Neural cell (in vitro differentiated cells): Measurements from ENCODE around the gene ARAP2. TPM values are rescaled to one million over a fixed set of nuclear protein-coding genes. Genes with fewer than 3 reads are reported as not detected.

Source experiments
- H2AFZ ChIP-seq: fragments of 200-600, 300-800 bp; sonication (generic), shearing (Covaris generic); 2 replicates; pipeline ENCODE4 v1.6.0; 2014; ENCODE audit warnings: low read depth, mild to moderate bottlenecking, antibody characterized with exemption, low read length, moderate library complexity
- H3F3A ChIP-seq: fragments of 200-600 bp; shearing (Covaris generic); 2 replicates; pipeline ENCODE4 v1.6.1; 2016; ENCODE audit warnings: mild to moderate bottlenecking, moderate library complexity, mixed read lengths, antibody characterized with exemption, low read length; ENCODE audit not compliant: insufficient read depth, poor library complexity, severe bottlenecking
- H3K27ac ChIP-seq: fragments of 200-600, 300-800 bp; sonication (generic), shearing (Covaris generic); 2 replicates; pipeline ENCODE4 v1.5.1; 2014; ENCODE audit warnings: mild to moderate bottlenecking, low read length, moderate library complexity
- H3K27me3 ChIP-seq: fragments of 300-800, 200-600 bp; sonication (generic), shearing (Covaris generic); 2 replicates; pipeline ENCODE4 v1.6.0; 2014; ENCODE audit warnings: mild to moderate bottlenecking, low read depth, low read length, moderate library complexity; ENCODE audit not compliant: insufficient read depth
- H3K36me3 ChIP-seq: fragments of 300-800, 200-600 bp; sonication (generic), shearing (Covaris generic); 2 replicates; pipeline ENCODE4 v1.5.1; 2014; ENCODE audit warnings: mild to moderate bottlenecking, antibody characterized with exemption, low read length, moderate library complexity; ENCODE audit not compliant: insufficient read depth
- H3K4me2 ChIP-seq: fragments of 300-800, 200-600 bp; sonication (generic), shearing (Covaris generic); 2 replicates; pipeline ENCODE4 v1.6.0; 2014; ENCODE audit warnings: mild to moderate bottlenecking, low read length
- H3K4me3 ChIP-seq: fragments of 300-800, 200-600 bp; sonication (generic), shearing (Covaris generic); 2 replicates; pipeline ENCODE4 v1.5.1; 2014; ENCODE audit warnings: mild to moderate bottlenecking, low read length, moderate library complexity
- H3K79me2 ChIP-seq: fragments of 200-600 bp; shearing (Covaris generic); replicated peaks from 2 replicates; pipeline ENCODE4 v1.6.0; 2014; ENCODE audit warnings: mild to moderate bottlenecking, low read length, moderate library complexity; ENCODE audit not compliant: insufficient read depth
- H3K9ac ChIP-seq: fragments of 300-800, 200-600 bp; sonication (generic), shearing (Covaris generic); 2 replicates; pipeline ENCODE4 v1.6.1; 2016; ENCODE audit warnings: mild to moderate bottlenecking, low read length, mixed read lengths
- H3K9me2 ChIP-seq: fragments of 200-600 bp; shearing (Covaris generic); 2 replicates; pipeline ENCODE4 v1.6.1; 2016; ENCODE audit warnings: mild to moderate bottlenecking, low read length, mixed read lengths; ENCODE audit not compliant: insufficient read depth
- H3K9me3 ChIP-seq: fragments of 200-600, 300-800 bp; sonication (generic), shearing (Covaris generic); 2 replicates; pipeline ENCODE4 v1.6.1; 2016; ENCODE audit warnings: mild to moderate bottlenecking, mixed run types, low read length, moderate library complexity, mixed read lengths
- H4K20me1 ChIP-seq: fragments of 200-600 bp; shearing (Covaris generic); 2 replicates; pipeline ENCODE4 v1.6.1; 2016; ENCODE audit warnings: mild to moderate bottlenecking, mixed run types; ENCODE audit not compliant: insufficient read depth
- CTCF ChIP-seq: fragments of 450-650 bp; IDR thresholded peaks from 2 replicates; pipeline ENCODE4 v1.5.1; 2014; ENCODE audit warnings: antibody characterized with exemption, mild to moderate bottlenecking, moderate library complexity; ENCODE audit not compliant: poor library complexity, severe bottlenecking
- EP300 ChIP-seq: fragments of 450-650 bp; conservative IDR thresholded peaks from 2 replicates; pipeline ENCODE4 v1.6.1; 2014; ENCODE audit warnings: antibody characterized with exemption, mild to moderate bottlenecking, moderate library complexity; ENCODE audit not compliant: poor library complexity, severe bottlenecking
- EZH2 ChIP-seq: fragments of 200-600, 300-800 bp; shearing (Covaris generic), sonication (generic); IDR thresholded peaks from 2 replicates; pipeline ENCODE4 v1.6.1; 2014; ENCODE audit warnings: antibody characterized with exemption, low read length, borderline replicate concordance, mild to moderate bottlenecking; ENCODE audit not compliant: insufficient read depth, poor library complexity, severe bottlenecking
- MXI1 ChIP-seq: fragments of 450-650 bp; conservative IDR thresholded peaks from 2 replicates; pipeline ENCODE4 v1.6.1; 2014; ENCODE audit warnings: antibody characterized with exemption, mild to moderate bottlenecking; ENCODE audit not compliant: poor library complexity, severe bottlenecking
- POLR2AphosphoS5 ChIP-seq: IDR thresholded peaks from 2 replicates; pipeline ENCODE4 v1.6.1; 2012
- RAD21 ChIP-seq: fragments of 450-650 bp; conservative IDR thresholded peaks from 2 replicates; pipeline ENCODE4 v1.6.1; 2014; ENCODE audit warnings: antibody characterized with exemption, mild to moderate bottlenecking, moderate library complexity
- REST ChIP-seq: IDR thresholded peaks from 2 replicates; pipeline ENCODE4 v1.6.1; 2012; ENCODE audit warnings: borderline replicate concordance
- SMC3 ChIP-seq: fragments of 450-650 bp; conservative IDR thresholded peaks from 2 replicates; pipeline ENCODE4 v1.6.1; 2014; ENCODE audit warnings: antibody characterized with exemption, mild to moderate bottlenecking, moderate library complexity; ENCODE audit not compliant: poor library complexity
- TAF1 ChIP-seq: IDR thresholded peaks from 2 replicates; pipeline ENCODE4 v1.6.1; 2012; ENCODE audit warnings: low read depth
- polyA plus RNA-seq: library from polyadenylated mRNA; depleted of rRNA; stranded (reverse); fragments of >200 nt; gene quantifications from 2 replicates; pipeline ENCODE4 v1.2.3, GENCODE V29; 2014

The ARAP2 gene
- polyA plus RNA-seq, 1 donor from 2014 or later = 2.1 TPM

GRCh38 chr4:36206012-36206411, 38.3 kb downstream of the ARAP2 start:
- Histone ChIP-seq H3K27me3 (no peaks in the 10 kb centered on the region), H3K9ac (no peak overlapping the region), H3K4me2 (no peak overlapping the region), H3K79me2 (no peaks in the 10 kb centered on the region), H3F3A (no peaks in the 10 kb centered on the region), H2AFZ (no peak overlapping the region), H3K9me3 (no peaks in the 10 kb centered on the region), H3K9me2 (no peaks in the 10 kb centered on the region), H4K20me1 (no peaks in the 10 kb centered on the region), H3K27ac (no peak overlapping the region), H3K36me3 (no peaks in the 10 kb centered on the region), H3K4me3 (no peak overlapping the region)
- TF ChIP-seq CTCF = no peak
- no peak for TF ChIP-seq EZH2
- no peak for TF ChIP-seq RAD21
- TF ChIP-seq MXI1 = no peak
- TF ChIP-seq TAF1 = no peak
- TF ChIP-seq REST = no peak
- TF ChIP-seq EP300 = no peak
- no peak for TF ChIP-seq SMC3
- TF ChIP-seq POLR2AphosphoS5 = no peak

- H2AFZ ChIP-seq = no peak overlapping the region
- H3K9me3 ChIP-seq = no peaks in the 10 kb centered on the region
- H3K27me3 ChIP-seq = no peaks in the 10 kb centered on the region
- no peaks in the 10 kb centered on the region for H3K36me3 ChIP-seq
- H3K9me2 ChIP-seq = no peaks in the 10 kb centered on the region
- no peak for TF ChIP-seq SMC3
- no peak for TF ChIP-seq REST
- no peak for TF ChIP-seq TAF1
- no peak for TF ChIP-seq CTCF
- TF ChIP-seq EP300 = no peak
- no peaks in the 10 kb centered on the region for H3F3A ChIP-seq
- H3K27ac ChIP-seq = no peak overlapping the region
- H3K79me2 ChIP-seq = no peaks in the 10 kb centered on the region
- no peak overlapping the region for H3K9ac ChIP-seq
- H3K4me3 ChIP-seq = no peak overlapping the region
- no peak overlapping the region for H3K4me2 ChIP-seq
- H4K20me1 ChIP-seq = no peaks in the 10 kb centered on the region
Observed at GRCh38 chr4:36198861-36199260, 45.5 kb downstream of the ARAP2 start.
